ENCODE data around the gene SHOX.

Gene SHOX

GRCh38 chrX:644304-645281, 14.0 kb downstream of the SHOX start:
- Histone ChIP-seq H3F3A (ENCODE audit: control insufficient read depth, insufficient read depth) (no peaks in the 10 kb centered on the region), H3K79me2 (ENCODE audit: control insufficient read depth, low read length) (no peaks in the 10 kb centered on the region), H3K4me2 (ENCODE audit: low read length) (no peak overlapping the region), H3K27ac (ENCODE audit: low read depth, low read length) (no peak overlapping the region), H3K9me3 (ENCODE audit: control insufficient read depth, insufficient read depth, low read length) (no peaks in the 10 kb centered on the region), H3K36me3 (ENCODE audit: control insufficient read depth, low read length) (no peaks in the 10 kb centered on the region), H3K4me3 (ENCODE audit: low read length) (no peak overlapping the region), H3K4me1 (ENCODE audit: control insufficient read depth, low read length) (no peaks in the 10 kb centered on the region), H3K9me2 (replicated peaks; ENCODE audit: control insufficient read depth, low read length) (no peaks in the 10 kb centered on the region), H4K20me1 (ENCODE audit: control insufficient read depth, insufficient read depth, low read depth, low read length) (no peaks in the 10 kb centered on the region), H3K27me3 (ENCODE audit: control insufficient read depth, low read length) (no peaks in the 10 kb centered on the region)
- TF ChIP-seq, protein P1, sequence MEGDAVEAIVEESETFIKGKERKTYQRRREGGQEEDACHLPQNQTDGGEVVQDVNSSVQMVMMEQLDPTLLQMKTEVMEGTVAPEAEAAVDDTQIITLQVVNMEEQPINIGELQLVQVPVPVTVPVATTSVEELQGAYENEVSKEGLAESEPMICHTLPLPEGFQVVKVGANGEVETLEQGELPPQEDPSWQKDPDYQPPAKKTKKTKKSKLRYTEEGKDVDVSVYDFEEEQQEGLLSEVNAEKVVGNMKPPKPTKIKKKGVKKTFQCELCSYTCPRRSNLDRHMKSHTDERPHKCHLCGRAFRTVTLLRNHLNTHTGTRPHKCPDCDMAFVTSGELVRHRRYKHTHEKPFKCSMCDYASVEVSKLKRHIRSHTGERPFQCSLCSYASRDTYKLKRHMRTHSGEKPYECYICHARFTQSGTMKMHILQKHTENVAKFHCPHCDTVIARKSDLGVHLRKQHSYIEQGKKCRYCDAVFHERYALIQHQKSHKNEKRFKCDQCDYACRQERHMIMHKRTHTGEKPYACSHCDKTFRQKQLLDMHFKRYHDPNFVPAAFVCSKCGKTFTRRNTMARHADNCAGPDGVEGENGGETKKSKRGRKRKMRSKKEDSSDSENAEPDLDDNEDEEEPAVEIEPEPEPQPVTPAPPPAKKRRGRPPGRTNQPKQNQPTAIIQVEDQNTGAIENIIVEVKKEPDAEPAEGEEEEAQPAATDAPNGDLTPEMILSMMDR (IDR thresholded peaks at IDR 0.05; ENCODE audit: low read depth, low read length, poor library complexity, severe bottlenecking) = no peak
- TF ChIP-seq EZH2phosphoT487 (IDR thresholded peaks at IDR 0.05; ENCODE audit: borderline replicate concordance, low read length) = no peak

- H3K4me1 ChIP-seq (ENCODE audit: control insufficient read depth, low read length) = no peaks in the 10 kb centered on the region
- H3K79me2 ChIP-seq (ENCODE audit: control insufficient read depth, low read length) = no peaks in the 10 kb centered on the region
- H3K36me3 ChIP-seq (ENCODE audit: control insufficient read depth, low read length) = no peaks in the 10 kb centered on the region
- no peak overlapping the region for H3K4me3 ChIP-seq (ENCODE audit: low read length)
- no peaks in the 10 kb centered on the region for H3K9me3 ChIP-seq (ENCODE audit: control insufficient read depth, insufficient read depth, low read length)
- TF ChIP-seq EZH2phosphoT487 (IDR thresholded peaks at IDR 0.05; ENCODE audit: borderline replicate concordance, low read length) = no peak
- TF ChIP-seq, protein P1 (IDR thresholded peaks at IDR 0.05; ENCODE audit: low read depth, low read length, poor library complexity, severe bottlenecking) = no peak
- no peak overlapping the region for H3K4me2 ChIP-seq (ENCODE audit: low read length)
- no peaks in the 10 kb centered on the region for H3K27me3 ChIP-seq (ENCODE audit: control insufficient read depth, low read length)
- no peaks in the 10 kb centered on the region for H3F3A ChIP-seq (ENCODE audit: control insufficient read depth, insufficient read depth)
- H4K20me1 ChIP-seq (ENCODE audit: control insufficient read depth, insufficient read depth, low read depth, low read length) = no peaks in the 10 kb centered on the region
- no peaks in the 10 kb centered on the region for H3K9me2 ChIP-seq (replicated peaks; ENCODE audit: control insufficient read depth, low read length)
- H3K27ac ChIP-seq (ENCODE audit: low read depth, low read length) = no peak overlapping the region
Observed at GRCh38 chrX:646228-646495, 15.6 kb downstream of the SHOX start.

- no peaks in the 10 kb centered on the region for H3F3A ChIP-seq (ENCODE audit: control insufficient read depth, insufficient read depth)
- H3K9me2 ChIP-seq (replicated peaks; ENCODE audit: control insufficient read depth, low read length) = no peaks in the 10 kb centered on the region
- no peaks in the 10 kb centered on the region for H3K4me1 ChIP-seq (ENCODE audit: control insufficient read depth, low read length)
- no peaks in the 10 kb centered on the region for H3K79me2 ChIP-seq (ENCODE audit: control insufficient read depth, low read length)
- no peak for TF ChIP-seq EZH2phosphoT487 (IDR thresholded peaks at IDR 0.05; ENCODE audit: borderline replicate concordance, low read length)
- TF ChIP-seq, protein P1 (IDR thresholded peaks at IDR 0.05; ENCODE audit: low read depth, low read length, poor library complexity, severe bottlenecking) = no peak
- H3K27me3 ChIP-seq (ENCODE audit: control insufficient read depth, low read length) = no peaks in the 10 kb centered on the region
- H3K9me3 ChIP-seq (ENCODE audit: control insufficient read depth, insufficient read depth, low read length) = no peaks in the 10 kb centered on the region
- no peak overlapping the region for H3K4me3 ChIP-seq (ENCODE audit: low read length)
- H3K36me3 ChIP-seq (ENCODE audit: control insufficient read depth, low read length) = no peaks in the 10 kb centered on the region
- no peaks in the 10 kb centered on the region for H4K20me1 ChIP-seq (ENCODE audit: control insufficient read depth, insufficient read depth, low read depth, low read length)
- no peak overlapping the region for H3K27ac ChIP-seq (ENCODE audit: low read depth, low read length)
- no peak overlapping the region for H3K4me2 ChIP-seq (ENCODE audit: low read length)
Observed at GRCh38 chrX:646796-647195, 16.2 kb downstream of the SHOX start.

All from DOHH2 (cell line).